Femur (tissue), 1 donor: ENCODE measurements around the gene KRT81.
A peak's percentile ranks its signal among the peaks of the same experiment; 100 is the strongest.
"Not testable (repeated sequence)": the region's sequence is repeated elsewhere in the genome, so short reads cannot be mapped to it uniquely, and the experiment has no call there.

Experiments used
- DNase-seq: peaks from one replicate; pipeline ENCODE4 v3.0.0-alpha.2; 2017

KRT81 gene

GRCh38 chr12:52270541-52271070 is 20.7 kb downstream of the KRT81 start:
- no peak for DNase-seq

DNA sequence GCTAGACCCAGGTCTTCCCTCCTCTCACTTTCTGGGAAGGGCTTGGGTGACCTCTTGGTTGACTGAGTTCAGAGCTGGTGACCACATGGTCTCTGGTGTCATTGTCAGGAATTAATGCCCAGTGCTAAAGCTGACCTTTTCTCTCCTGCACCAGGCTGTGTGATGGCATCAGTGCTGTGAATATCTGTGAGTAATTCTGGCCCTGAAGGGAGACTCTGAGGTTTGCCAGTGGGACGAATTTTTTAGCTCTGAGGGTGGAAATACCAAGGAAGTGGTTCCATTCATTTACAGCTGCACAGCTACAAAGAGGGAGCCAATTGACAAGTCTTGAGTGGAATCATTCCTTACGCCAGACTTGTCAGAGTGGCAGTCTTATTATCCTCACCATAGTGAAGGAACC is 23.1 kb downstream of the KRT81 start:
- no peak for DNase-seq

GRCh38 chr12:52267699-52268098 is 23.6 kb downstream of the KRT81 start:
- DNase-seq = no peak

DNA sequence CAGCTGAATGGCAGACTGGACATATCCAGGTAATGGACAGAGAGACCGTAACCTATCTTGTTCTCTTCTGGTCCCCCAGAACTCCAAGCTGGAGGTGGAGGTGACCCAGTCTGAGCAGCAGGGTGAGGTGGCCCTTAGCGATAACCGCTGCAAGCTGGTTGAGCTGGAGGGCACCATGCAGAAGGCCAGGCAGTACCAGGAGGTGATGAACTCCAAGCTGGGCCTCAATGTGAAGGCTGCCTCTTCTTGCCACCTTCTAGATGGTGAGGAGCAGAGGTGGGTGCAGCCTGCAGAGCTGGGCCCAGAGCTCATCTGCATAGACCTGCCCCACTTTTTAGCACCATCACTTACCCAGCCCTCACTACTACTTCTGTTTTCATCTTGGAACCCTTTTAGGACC is 24.1 kb downstream of the KRT81 start:
- no peak for DNase-seq

- DNase-seq = no peak
Measured at GRCh38 chr12:52266514-52266913, 24.8 kb downstream of the KRT81 start.

DNA sequence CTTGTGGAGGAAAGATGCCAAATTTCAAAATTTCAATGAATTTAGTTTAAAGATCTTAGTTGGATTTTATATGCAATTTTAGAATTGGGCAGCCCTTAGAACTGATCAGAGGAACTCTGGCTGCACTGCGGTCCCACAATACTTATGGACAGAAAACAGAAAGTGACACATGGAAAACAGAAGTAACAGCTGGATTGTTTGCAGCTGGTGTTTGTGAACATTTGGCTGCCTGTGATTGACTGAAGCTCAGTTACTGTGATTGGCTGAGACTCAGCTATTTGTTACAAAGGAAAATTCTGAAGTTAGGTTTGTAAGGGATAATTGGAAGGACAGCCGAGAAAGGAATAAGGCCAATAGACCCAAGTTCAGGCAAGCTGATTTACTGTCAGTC is 26.9 kb downstream of the KRT81 start:
- DNase-seq = no peak

- DNase-seq = no peak
Measured at GRCh38 chr12:52263761-52264434, 27.4 kb downstream of the KRT81 start.

- no peak for DNase-seq
Measured at GRCh38 chr12:52262286-52262685, 29.0 kb downstream of the KRT81 start.

DNA sequence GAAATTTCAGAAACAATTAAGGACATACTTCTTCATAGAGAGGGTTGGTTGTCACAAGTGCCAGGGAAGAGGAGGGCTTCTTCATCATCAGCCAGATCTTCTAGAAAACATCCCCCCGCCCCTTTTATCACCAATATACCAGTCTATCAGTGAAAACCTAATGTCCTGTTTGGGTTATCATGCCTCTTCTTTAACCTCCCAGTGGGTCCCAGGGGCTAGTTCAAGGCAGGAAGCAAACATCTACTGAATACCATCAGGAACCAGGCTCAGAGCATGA is 30.2 kb downstream of the KRT81 start:
- no peak for DNase-seq

- no peak for DNase-seq
Measured at GRCh38 chr12:52260361-52261207, 30.8 kb downstream of the KRT81 start.

DNA sequence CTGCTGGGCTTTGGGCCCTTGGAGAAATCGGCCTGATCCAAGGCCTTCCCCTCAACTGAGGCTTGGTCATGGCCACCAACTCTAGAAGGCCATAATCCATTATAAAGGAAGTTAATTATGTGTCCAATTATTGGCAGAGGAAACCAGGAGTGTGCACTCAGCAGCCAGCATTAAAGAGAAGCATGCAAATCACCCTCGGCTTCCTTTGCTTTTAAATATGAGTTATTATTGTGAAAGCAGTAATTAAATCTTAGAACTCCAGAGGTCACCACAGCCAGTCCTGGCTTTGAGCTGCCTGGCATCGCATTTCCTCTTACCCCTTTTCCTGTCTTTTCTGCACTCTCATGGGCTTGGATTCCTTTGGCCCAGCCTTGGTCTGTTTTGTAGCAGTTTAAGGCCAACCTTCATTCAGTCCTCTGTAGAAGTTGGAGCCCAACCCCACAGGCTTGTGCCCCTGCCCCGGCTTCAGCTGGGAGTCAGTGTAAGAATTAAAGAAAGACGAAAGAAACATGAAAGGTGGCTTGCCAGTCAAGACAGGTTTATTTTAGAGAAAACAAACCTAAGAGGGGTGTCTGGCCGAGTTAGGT is 31.6 kb downstream of the KRT81 start:
- DNase-seq = peak; percentile 12

DNA sequence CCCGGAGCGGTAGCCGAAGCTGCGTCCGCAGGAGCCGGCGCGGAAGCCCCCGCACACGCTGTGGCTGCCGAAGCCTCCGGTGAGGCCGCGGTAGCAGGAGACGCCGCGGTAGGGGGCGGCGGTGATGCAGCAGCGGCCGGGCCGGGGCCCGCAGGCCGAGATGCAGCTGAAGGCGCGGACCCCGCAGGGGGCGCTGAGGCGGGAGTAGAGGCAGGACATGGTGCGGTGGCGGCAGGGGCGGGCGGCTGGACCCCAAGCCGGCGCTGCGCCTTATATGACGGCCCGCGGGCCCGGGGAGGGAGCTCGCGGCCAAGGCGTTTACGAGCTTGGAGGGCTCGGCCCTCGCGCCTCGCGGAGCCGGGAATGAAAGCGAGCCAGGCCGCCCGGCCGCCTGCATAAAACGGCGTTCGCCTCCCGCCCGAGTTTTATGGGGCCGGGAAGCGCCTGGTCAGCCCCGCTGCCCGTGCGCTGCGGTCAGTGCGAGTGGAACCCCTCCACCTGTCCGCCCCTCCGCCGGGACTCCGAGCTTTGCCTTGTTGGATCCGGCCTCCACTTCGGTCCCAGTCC is 32.9 kb downstream of the KRT81 start:
- DNase-seq = peak; percentile 58

DNA sequence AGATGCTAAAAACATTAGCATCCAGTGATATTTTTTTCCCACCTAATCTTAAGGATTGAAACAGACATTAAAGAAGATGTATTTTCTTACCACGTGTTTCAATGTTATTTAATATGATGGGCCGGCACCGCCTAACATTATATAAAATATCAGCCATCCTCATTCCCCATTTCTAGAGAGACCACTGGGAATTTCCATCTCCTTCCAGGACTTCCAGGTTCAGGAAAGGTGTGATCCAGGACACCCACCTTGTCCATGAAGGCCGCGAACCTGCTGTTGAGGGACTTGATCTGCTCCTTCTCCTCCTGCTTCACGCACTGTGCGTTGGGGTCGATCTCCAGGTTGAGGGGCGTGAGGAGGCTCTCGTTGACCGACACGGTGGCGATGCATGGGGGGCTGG is 33.4 kb downstream of the KRT81 start:
- DNase-seq = not testable (repeated sequence)

DNA sequence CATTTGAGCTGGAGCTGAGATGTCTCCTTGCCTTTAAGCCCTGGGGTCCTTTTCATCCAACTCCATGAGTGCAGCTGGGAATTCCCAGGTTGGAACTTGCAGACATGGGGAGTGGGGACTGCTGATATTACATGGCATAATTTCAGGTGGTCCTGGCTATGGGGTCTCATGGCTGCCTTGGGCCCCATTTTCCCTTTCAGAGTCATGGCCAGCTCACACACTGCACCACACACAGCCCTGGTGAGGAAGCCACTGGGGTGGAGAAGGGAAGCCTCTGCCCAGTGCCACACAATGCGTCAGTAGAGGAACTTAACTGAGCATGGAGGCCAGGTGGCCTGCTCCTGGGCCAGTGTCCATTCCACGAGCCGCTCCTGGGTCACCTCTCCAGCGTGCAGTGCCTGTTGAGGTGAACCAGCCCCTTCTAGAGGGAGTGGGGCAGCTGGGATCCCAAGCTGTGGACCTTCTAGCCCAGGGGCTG is 34.2 kb downstream of the KRT81 start:
- peak; percentile 10 for DNase-seq

DNA sequence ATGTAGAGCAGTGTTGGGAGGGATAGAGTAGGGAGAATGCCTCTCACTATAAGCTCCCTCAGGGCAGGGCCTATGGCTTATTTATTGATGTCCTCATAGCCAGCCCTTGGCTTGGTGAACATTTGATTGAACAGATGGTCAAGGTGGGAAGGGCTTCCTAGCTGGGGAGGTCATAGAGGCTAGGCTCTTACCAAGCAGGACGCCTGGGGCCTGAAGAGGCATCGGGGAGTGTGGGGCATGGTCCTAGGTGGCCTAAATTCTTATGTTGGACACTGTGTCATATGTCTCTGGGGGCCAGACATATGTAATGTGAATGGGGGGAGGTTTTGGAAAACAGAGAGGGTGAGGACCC is 34.8 kb downstream of the KRT81 start:
- DNase-seq = no peak

DNA sequence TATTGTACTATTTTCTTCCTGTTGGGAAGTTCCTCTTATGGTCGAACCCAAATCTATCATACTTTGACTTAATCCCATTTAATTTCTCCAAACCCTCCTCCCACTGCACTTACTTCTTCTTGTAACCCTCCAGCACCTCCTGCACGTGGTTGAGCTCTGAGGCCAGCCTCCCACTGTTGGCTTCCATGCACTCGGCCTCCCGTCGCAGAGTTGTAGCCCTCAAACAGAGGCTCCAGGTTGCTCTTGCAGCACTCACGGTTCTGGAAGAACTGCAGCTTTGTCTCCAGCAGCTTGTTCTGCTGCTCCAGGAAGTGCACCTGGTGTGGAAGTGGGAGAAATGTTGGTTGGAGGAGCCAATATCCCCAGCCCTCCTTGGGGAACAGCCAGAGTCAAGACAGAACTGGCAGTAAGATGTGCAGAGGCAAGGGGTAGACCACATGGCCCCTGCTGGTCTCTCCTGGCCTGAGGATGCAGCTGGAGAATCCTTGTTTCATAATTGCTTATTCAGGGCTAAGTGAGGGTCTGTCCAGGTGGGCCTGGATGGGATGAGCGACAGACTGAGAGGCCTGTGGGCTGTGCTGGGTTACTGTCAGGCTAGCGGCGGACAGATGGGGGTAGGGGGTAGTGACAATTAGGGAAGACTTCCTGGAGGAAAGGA is 35.3 kb downstream of the KRT81 start:
- DNase-seq = peak; percentile 10

- DNase-seq = no peak
Measured at GRCh38 chr12:52254965-52255751, 36.2 kb downstream of the KRT81 start.

DNA sequence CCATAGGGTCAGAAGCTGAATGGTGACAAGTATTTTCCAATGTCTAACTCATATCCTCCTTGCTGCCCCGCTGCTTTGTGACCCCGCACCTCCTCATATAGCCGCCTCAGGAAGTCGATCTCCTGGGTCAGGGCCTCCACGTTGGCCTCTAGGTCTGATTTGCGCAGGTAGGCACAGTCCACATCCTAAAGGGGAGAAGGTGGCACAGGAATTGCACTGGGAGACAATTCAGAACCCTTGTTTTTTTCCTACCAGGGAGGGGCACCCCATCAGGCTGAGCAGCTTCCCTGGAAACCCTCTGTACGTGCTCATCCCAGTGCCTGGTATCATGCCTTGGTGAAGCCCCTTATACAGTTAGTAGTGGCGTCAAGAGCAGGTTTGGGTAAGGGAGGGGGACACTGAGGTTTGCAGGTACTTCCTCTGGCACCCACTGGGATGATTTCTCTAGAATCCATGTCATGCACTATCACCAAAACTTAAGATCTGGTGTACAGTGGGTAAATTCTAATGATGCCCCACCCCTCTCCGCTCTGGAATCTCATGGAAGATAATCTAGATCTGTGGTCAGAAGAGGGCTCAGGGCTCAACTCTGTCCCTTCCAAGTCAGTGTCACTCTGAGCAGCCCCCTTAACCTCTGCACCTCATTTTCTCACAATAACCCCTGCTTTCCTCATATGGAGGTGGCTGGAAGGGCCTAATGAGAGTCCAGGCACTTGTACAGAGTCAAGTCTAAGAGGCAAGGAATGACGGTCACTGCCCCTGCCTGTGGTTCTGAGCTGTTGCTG is 37.0 kb downstream of the KRT81 start:
- DNase-seq = no peak

DNA sequence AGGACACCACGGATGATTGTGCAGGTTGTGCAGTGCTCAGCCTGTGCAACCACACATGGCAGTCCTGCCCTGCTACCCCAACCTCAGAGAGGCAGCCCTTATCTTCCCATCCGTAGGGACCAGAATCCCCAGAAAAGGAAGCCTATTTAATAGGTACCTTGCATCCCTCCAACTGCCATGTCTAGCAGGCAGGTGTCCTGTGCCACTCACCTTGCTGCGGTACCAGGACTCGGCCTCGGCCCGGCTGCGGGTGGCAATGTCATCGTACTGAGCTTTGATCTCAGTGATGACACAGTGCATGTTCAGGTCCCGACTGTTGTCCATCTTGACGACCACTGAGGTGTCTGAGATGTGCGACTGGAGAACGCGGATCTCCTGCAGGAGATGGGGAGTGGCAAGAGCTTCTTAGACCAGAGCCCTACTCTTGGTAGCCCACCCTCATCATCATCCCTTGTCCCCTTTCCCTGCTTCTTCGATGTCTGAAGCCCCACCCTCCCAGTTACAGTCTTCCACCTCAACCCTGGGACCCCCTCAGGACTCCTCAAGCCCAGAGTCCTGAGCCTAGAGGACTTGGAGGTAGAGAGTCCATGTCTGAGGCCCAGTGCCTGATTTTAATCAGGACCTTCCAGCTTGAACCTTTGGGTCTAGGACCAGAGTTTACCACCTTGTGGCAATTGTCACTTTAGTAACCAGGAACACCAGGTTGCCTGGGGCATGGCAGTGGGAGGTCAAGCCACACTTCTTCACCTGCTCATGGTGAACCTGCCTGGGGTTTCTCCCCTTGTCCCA is 37.7 kb downstream of the KRT81 start:
- DNase-seq = no peak

GRCh38 chr12:52252728-52253343 is 38.5 kb downstream of the KRT81 start:
- DNase-seq = no peak
